Umbilical cord (tissue), 2 donors: Measurements from ENCODE around the gene CHD2. TPM values are rescaled to one million over a fixed set of nuclear protein-coding genes. Genes with fewer than 3 reads are reported as not detected.
"Not testable (repeated sequence)": the region's sequence is repeated elsewhere in the genome, so short reads cannot be mapped to it uniquely, and the experiment has no call there.

Source experiments
- DNase-seq: peaks from one replicate; pipeline ENCODE4 v3.0.0-alpha.2; 2015; ENCODE audit warnings: low spot score
- total RNA-seq: library from RNA; depleted of rRNA; stranded (reverse); fragments of >200 nt; gene quantifications from one replicate; pipeline ENCODE4 v1.2.3, GENCODE V29; 2014; ENCODE audit warnings: low replicate concordance; ENCODE audit not compliant: insufficient read depth

Gene CHD2
- 140 TPM for total RNA-seq

GRCh38 chr15:92899948-92900730, at the start of gene CHD2:
TSS of gene CHD2 (plus strand) at chr15:92900324. CDS start at chr15:92901238, 914 bp downstream.
- DNase-seq, result peak; percentile 88

GRCh38 chr15:92853222-92853621, 46.9 kb upstream of the CHD2 start:
- DNase-seq, result no peak

GRCh38 chr15:92861742-92862141, 38.4 kb upstream of the CHD2 start:
- DNase-seq, result no peak

GRCh38 chr15:92864127-92864814, 35.9 kb upstream of the CHD2 start:
- no peak for DNase-seq

GRCh38 chr15:92869263-92869940, 30.7 kb upstream of the CHD2 start:
- peak; percentile 43 for DNase-seq

- peak; percentile 34 for DNase-seq
These were observed 30.0 kb upstream of the CHD2 start for GRCh38 chr15:92870010-92870591.

- DNase-seq, result not testable (repeated sequence)
These were observed 27.2 kb upstream of the CHD2 start for GRCh38 chr15:92872967-92873366.

GRCh38 chr15:92877000-92877399, 23.1 kb upstream of the CHD2 start:
- DNase-seq, result peak; percentile 70

- DNase-seq, result no peak
These were observed 22.7 kb upstream of the CHD2 start for GRCh38 chr15:92877416-92877815.

- DNase-seq, result no peak
These were observed 21.5 kb upstream of the CHD2 start for GRCh38 chr15:92878593-92879053.

- DNase-seq, result no peak
These were observed 20.0 kb upstream of the CHD2 start for GRCh38 chr15:92879949-92880725.

GRCh38 chr15:92880796-92881195, 19.3 kb upstream of the CHD2 start:
- no peak for DNase-seq

GRCh38 chr15:92881211-92881754, 18.8 kb upstream of the CHD2 start:
- DNase-seq, result peak; percentile 74

GRCh38 chr15:92881802-92882696, 18.1 kb upstream of the CHD2 start:
- DNase-seq, result peak; percentile 100

- no peak for DNase-seq
These were observed 17.4 kb upstream of the CHD2 start for GRCh38 chr15:92882697-92883162.

GRCh38 chr15:92883163-92883875, 16.8 kb upstream of the CHD2 start:
- DNase-seq, result peak; percentile 61

GRCh38 chr15:92883876-92884435, 16.2 kb upstream of the CHD2 start:
- no peak for DNase-seq

GRCh38 chr15:92884436-92885223, 15.5 kb upstream of the CHD2 start:
- DNase-seq, result no peak
